Globus pallidus (tissue), 1 donor: ENCODE data around the gene PARM1.

Experiments
- DNase-seq: peaks from one replicate; pipeline ENCODE4 v3.0.0-alpha.2; 2015; ENCODE audit warnings: low spot score

The PARM1 gene

DNA sequence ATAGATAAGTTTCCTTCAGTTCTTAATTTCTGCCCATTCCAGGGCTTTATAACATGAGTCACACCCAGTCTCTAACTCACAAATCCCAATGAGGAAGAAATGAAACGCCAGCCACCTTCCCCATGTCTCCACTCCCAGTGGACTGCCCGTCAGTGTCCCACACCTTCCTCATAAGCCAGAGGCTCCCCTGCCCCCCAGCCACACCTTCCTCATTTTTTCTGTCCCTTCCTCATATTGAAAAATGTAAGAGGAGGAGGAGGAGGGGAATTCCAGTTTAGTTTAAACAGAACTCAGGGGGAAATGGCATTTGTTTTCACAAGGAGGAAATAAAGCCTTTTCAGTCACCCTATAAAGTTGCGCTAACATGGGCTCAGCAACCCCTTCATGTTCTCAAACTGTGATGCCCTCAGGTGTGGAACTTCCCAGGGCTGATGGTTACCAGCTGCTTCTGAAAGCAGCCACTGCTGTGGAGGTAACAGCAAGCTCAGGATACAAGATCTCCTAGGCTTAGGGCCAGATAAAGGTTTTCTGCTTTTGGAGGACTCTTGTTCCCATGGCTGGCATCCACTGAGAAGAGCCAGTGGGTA is 97.8 kb downstream of the PARM1 start:
- no peak for DNase-seq

DNA sequence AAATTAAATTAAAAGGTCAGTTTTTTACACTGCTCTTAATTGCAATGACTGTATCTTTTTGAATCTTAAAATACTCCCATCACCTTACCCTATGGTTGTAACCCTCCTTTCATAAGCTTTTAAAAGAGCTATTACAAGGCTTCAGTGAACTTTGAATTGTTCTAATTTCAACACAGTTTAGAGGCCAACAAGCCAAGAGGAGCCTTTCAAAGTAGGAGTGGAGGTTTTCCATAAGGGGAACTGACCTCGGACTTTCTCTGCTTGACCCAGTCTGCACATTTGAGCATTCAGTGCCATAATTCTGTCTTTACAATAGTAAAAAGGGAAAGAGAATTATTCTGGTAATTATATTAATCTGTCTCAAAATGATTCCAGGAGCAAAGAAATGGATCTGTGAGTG is 98.9 kb downstream of the PARM1 start:
- no peak for DNase-seq

DNA sequence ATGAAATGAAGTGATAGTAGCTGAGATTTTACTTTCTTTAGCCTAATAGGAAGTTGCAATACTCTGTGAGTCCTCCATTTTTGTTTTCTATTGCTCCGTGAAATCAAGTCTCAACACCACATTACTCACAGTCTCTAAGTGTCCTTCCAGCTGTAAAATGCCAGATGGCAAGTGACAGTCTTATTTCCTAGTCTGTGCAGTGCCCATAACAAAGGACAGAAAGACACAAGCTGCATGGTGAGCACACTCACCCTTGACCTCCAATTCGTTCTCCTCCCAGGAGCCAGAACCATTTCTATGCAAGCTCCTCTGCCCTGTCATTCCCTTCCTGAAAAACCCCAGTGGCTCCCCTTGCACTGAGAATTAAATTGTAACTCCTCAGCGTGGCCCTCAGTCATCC is 101.6 kb downstream of the PARM1 start:
- no peak for DNase-seq

DNA sequence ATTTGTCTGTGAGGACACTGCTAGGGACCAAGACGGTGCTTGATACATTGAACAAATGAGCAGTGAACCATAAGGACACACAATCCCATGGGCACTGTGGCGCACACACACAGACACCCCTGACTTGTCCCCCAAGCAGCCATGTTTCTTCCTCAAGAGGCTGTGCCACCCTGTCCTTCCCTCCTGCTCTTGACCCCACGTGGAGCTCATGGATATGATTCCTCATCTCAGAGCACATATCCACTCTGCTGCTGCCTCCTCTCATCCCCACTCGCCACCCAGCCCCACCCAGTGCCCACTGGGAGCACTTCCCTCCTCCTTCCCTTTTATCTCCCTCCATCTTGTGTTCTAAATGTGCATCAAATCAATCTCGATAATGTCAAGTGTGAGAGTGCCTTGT is 102.4 kb downstream of the PARM1 start:
- DNase-seq, result no peak

DNA sequence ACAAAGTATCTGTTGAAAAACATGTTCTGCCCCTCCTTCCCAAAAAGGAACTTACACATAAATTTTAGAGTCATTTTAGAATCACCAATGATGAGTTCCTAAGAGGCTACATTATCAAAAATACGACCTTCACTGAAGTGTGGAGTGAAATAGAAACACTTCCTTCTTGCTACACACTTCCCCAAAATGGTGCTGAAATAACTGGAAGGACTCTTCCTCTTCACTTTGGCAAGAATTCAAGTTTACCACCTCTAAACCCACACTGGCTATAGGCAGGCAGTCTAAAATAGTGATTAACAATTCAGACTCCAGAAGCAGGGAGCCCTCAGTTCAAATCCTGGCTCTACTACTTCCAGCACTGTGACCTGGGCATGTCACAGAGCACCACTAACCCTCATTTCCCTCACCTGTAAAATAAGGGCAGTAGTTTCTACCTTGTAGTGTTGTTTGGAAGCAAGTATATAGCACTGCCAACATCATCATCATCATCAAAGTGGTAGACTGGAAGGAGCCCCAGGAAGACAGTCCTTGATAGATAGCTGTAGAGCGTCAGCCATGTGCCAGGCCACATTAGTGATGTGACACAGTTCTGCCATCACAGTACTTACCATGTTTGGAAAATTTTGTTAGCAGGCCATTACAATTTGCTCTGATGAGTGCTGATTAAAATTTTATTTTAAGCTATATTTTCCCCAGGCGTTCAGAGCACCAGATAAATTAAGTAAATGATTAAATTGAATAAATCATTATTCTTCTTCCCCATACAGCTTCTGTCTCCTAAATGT is 103.3 kb downstream of the PARM1 start:
- peak; percentile 47 for DNase-seq

DNA sequence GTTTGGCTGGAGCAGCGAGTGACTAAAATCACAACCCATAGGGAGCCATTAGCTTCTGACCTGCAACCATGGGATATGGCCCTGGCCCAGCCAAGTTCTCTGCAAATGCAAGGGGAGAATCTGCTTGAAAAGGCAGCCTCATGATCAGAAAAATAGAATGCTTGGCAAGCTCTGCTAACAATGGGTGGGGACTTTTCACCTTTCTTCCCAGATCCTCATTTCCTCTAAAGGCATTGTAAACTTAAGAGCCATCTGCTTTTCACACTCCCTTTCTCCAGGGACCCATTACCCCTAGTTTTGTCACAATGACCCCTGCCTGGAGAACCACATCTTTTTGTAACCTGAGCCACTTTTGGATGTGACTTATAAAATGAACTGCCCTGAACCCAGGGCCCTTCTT is 104.3 kb downstream of the PARM1 start:
- no peak for DNase-seq

DNA sequence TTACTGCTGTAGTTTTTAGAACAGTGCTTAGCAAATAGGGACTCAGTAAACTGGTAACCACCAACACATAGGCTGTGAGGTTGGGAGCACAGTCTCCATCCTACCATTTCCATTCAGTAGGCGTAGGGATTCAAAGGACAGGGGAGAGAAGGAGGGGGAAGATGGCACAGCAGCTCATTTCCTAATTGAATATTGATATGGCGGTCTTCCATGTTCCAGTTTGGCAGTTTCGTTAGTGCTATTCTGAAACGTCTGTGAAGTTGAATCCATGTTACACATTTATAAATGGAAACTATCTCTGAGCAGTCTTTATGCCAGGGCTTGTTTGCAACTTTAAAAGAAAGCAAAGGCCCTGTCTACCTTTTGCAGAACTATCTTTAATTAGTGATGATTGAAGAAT is 105.5 kb downstream of the PARM1 start:
- no peak for DNase-seq

DNA sequence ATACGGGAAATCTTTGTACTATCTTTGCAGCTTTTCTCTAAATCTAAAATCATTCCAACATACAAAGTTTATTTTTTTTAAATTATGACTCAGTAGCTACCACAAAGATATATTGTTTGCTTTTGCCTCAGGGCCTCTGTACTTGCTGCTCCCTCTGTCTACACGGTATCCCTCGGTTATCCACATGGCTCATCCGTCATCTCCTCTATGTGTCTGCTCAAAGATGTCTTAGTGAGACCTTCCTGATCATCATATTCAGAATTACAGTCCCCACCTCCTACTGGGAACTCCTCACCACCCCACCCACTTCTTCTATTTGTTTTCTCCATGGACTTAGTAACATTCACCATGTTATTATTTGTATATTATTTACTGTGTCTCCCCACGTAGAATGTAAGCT is 107.8 kb downstream of the PARM1 start:
- DNase-seq, result no peak

DNA sequence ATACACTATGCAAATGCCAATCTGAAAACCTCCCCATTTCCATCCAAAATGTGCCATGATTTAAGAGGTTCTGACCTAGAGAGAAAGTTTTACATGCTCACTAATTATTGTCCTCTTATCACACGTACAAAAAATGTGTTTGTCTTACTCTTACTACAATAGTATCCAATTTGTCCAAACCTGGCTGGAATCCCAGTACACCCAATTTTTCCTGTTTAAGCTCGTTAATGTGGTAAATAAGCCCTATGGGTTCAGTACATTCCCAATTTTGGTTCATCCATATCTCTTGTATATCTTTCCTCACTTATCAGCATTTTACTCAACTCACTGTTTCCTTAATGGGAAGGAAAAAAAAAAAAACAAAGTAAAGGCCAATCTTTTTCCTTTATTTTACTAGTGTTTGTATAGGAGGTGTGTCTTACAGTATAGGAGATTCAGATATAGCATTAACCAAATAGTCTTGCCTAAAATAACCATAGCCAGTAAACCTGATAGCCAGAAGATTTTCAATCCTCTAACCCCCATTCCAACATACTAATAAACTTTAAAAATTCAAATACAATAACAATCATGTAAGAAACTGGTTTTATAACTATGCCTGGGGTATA is 109.8 kb downstream of the PARM1 start:
- no peak for DNase-seq

DNA sequence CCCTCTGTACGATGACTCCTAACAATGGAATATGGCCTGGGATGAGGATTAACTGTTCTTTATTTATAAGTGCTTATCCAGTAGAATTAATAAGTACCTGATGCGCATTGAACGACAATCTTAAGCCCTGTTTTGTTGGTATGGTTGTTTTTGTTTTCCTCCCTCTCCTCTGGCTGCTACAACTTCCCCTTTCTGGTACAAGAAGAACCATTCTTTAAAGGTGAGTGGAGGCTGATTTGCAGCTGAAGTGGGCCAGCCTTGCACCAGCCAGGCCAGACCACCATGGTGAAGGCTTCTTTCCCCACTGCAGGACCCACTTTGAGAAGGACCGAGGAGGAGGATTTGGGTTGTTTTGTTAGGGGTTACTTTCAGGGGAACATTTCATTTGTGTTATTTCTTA is 113.3 kb downstream of the PARM1 start:
- DNase-seq, result no peak

DNA sequence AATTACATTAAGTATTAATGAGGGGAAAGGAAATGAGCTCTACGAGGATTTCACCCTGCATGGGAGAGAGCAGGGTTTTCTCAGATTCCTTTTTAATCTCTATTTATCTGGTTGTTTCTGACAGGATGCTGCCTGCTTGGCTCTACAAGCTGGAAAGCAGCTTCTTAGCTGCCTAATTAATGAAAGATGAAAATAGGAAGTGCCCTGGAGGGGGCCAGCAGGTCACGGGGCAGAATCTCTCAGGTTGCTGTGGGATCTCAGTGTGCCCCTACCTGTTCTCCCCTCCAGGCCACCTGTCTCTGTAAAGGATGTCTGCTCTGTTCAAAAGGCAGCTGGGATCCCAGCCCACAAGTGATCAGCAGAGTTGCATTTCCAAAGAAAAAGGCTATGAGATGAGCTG is 113.7 kb downstream of the PARM1 start:
- DNase-seq, result no peak

DNA sequence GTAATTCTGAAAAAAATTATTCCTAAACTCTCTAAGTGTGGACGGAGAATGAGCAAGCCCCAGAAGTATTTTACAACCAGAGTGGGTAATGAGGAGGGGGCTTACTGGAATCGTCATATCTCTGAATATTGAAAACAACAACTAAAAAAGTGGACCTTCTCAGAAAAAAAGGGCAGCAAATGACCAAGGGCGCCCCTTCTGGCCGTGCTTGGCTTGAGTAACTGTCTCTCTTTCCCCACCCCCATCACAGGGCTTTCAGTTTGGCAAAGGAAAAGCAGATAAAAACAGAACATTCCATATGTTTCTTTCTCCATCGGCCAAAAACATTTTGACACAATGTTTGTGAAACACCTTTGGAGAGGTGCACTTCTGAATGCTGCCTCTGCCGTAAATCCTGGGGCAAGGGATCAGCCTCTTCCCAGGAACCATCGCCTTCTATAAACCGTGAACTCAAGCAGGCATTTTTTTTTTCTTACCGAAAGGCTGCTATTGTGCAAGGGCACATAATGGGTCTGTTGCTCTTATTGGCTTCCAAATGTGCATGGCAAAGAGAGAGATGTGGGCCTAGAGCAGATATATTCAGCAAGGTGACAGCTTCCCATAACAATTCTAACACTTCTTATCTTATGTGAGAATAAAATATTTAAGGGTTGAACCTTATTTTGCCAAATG is 115.4 kb downstream of the PARM1 start:
- no peak for DNase-seq

DNA sequence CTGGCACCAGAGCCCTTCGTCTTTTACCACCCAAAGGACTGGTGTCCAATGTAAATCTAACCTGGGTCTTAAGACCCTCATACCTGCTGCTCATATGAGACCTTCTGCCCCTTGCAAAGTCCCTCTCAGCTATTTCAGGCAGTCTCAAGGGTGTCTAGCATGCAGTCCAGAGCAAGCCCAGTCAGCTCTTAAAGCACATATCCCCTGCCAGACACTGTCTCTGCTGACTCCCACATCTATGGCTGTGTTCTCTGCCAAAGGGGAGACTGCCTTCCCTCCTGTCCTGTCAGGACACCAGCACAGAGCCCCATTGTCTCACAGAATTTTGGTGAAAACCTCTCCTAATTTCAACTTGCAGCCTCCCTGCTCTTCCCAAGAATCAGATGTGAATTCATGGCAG is 118.5 kb downstream of the PARM1 start:
- no peak for DNase-seq

DNA sequence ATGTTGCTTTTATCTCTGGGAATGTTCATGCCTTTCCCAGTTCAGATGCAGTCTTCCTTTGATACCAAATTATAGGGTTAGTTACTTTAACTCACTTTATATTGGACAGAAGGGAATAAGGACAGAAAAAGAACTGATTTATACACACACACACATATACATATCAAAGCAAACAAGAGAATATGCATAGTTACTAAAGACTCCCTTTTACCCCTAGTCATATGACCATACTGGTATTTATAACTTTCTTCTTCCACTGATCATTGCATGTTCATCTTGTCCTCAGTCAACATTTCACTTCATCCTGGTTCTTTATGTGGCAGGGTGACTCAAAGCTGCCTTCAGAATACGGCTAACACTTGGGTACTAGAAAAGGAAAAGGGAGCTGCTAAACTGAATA is 120.4 kb downstream of the PARM1 start:
- no peak for DNase-seq

DNA sequence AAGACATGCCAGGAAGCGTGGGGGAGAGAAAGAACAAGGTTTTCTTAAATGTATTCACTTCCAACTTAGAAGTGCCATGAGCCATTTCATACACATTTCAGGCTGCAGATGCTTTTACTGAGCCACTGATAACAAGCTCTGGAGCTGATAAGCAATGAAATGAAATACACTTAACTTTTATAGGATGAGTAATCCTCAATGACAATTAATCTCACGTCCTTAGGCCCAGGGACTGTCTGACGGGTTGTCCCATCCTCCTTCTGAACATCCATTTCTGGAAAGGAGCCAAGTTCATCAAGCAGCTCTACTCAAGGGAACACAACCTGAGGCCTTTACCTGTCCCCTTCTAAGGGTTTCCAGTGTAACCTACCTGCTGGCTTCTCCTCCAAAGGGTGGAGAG is 121.2 kb downstream of the PARM1 start:
- no peak for DNase-seq

DNA sequence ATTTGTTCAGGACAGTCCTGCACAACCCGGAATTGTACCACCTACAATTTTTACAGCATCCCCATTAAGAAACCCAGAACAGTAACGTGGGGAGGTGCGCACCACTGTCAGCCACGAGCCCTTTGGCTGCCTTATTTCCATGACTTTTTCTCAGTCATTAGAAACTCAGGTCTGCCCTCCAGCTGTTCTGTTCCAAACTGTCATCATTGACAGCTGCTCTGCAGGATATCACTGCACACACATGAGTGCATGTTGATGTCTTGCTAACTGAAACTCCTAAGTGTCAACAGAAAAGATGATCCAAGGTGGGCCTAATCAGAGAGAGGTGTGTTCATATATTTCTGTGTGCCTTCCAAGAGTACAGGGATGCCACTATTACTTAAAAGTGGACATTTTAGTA is 123.4 kb downstream of the PARM1 start:
- no peak for DNase-seq

DNA sequence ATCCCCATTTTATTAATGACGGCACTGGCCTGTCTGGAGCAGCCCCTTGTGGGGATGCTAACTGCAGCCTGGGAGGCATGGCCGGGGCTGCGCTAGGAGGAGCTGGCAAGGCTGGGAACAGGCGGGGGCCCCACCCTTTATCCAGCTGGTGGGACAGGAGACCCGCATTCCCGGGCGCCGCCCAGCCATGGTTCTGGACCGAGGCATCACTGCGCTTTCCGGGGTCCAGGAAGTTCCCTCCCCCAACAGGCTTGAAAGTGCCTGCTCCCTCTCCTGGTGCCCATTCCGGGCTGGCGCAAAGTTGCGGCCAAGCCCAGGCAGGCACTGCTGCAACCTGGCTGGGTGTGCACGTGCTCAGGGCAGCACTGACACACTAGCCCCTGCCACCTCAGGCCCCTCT is 124.5 kb downstream of the PARM1 start:
- DNase-seq, result no peak

DNA sequence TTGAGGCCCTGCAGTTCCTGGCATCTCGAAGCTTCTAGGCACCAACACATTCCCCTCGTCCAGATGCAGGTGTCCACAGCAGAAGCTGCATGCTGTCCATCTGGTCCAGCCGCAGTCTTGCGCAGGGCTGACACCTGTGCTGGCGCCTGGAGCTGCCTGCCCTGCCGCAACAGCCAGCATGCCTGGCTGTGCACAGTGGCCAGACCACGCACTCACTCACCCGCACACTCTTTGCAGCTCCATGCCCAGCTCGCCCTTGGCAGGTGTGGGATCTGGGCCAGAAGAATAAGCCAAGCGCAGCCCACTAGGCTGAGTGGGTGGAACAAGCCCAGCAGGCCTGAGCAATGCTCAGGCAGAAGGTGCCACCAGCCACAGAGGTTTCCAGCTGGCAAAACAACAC is 125.6 kb downstream of the PARM1 start:
- no peak for DNase-seq

DNA sequence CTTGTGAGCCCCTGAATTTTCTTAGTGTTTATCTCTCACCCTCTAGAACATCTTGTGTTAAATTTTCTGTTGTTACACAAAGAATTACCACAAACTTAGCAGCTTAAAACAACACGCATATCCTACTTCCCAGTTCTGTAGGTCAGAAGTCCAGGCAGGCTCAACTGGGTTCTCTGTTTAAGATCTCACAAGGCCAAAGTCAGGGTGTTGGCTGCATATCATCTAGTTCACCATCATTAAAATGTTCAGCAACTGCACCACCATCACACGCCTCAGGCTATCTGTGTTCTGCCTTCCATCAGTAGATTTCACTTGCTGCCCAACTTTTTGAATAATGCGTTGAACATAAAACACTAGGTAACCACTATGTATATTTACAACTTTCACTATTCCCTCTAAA is 130.5 kb downstream of the PARM1 start:
- DNase-seq, result no peak

DNA sequence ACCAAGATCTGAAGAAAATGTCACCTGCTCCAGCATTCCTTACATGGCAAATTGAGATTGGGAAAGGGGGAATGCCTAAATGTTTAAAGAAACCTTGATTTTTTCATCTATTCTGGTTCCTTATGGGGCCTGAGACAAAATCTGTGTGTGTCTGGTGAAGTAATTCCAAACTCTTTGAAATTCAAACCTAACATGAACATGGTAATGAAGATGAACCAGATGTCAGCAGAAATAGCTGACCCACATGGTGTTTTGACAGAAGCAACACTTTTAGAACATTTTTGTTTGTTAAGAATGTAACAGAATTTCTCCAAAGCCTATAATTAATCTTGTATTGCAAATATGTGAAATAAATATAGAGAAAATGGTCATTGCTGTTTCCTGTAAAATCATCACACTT is 133.0 kb downstream of the PARM1 start:
- no peak for DNase-seq

DNA sequence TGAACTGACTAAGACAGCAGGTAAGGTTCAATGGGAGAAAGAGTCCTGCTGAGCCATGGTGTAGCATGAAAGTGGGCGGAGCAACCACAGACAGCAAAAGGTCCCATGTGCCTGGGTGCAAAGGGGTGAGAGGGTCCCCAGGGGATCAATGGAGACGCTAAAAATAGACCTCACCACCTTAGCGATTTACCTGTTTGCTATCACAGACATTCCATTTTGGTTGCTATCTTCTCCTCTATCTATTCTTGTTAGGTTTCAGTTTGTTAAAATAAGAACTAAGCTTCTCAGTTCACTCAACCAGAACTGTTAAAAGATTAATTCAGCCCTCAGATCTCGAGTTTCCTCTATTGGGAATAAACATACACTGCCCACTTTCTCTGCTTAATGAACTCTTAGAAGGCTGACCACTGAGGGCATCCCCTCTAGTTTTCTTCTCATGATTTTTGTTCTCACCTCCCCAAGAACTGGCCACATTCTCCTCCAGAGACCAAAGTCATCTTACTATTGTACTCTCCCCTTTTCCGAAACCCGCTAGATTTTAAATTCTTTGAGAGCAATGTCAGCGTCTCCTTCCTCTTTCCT is 136.7 kb downstream of the PARM1 start:
- no peak for DNase-seq

DNA sequence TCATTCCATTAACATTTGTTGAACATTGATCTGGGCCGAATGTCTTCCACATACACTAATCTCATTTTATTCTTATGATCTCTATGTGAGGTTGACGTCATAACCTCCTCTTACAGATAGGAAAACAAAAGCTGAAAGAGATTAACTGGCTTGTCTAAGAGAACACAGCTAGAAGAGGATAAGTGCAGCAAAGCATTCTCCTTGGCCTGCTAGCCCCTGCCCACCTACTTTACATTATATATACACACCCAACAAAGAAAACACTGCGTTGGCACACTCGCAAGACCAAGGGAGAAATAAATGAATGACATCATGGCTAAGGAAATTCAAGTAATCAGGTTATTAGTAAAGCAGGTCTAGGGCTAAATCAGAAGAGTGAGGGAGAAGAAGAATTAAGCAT is 138.4 kb downstream of the PARM1 start:
- no peak for DNase-seq

DNA sequence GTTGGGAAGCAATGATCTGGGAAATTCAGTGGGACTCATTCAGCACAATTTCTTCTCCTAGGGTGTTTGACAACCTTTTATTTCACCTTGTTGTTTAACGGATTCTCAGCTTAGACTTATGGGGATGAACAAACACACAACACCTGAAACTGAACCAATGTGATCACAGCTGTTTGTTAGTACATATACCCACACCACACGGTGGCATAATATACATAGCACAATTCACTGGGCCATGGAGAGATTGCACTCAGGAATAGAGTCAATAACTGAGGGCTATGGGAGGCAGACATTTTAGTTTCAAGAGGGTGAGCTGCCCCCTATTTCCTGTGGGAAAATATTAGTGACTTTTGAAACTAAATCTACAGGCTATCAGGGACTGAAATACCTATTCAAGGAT is 148.0 kb downstream of the PARM1 start:
- no peak for DNase-seq
